ENCODE measurements around the gene PCDH1. TPM values are rescaled to one million over a fixed set of nuclear protein-coding genes. Genes with fewer than 3 reads are reported as not detected.

Gene PCDH1
- total RNA-seq (2021): 127 and 131 TPM in 2 replicates
- long read RNA-seq, partial matches to known transcripts: 26 of 84 reads
- long read RNA-seq, other reads (novel, unspliced or antisense): 53 of 84 reads

- H3K27me3 ChIP-seq (ENCODE audit: insufficient read depth, low read length): no peaks in the 10 kb centered on the region; the same call in 1 of the 2 replicates
- no peak within 1 kb of the TSS for H3K23ac ChIP-seq (ENCODE audit: insufficient read length, low read depth, low read length)
- H3K4ac ChIP-seq (ENCODE audit: low read depth, low read length): no peak within 1 kb of the TSS
- H2BK15ac ChIP-seq (ENCODE audit: low read depth, low read length): no peak within 1 kb of the TSS
- peak within 1 kb of the TSS; percentile 97 to 99 (median 98) for H3K27ac Mint-ChIP-seq
- peaks cover 29% of the 10 kb centered on the region for H3K79me2 ChIP-seq (ENCODE audit: insufficient read depth, low read length)
- H2AK5ac ChIP-seq (ENCODE audit: insufficient read length, low read length): no peak within 1 kb of the TSS
- peaks cover 36% of the 10 kb centered on the region for H3K23me2 ChIP-seq (ENCODE audit: insufficient read length, low read depth, low read length, poor library complexity, severe bottlenecking)
- peaks cover 71% of the 10 kb centered on the region in 2 experiments for H3K4me1 Mint-ChIP-seq
- no peaks in the 10 kb centered on the region; a peak in 3 of 5 replicates for H3K9me3 Mint-ChIP-seq
- peak within 1 kb of the TSS; percentile 58 for H3K18ac ChIP-seq (ENCODE audit: insufficient read length, low read depth, low read length)
- WGBS (ENCODE audit: extremely low coverage, insufficient read length, low lambda C conversion rate): no CpG with 5 or more reads among the region's 63 CpGs
- H4K20me1 ChIP-seq (ENCODE audit: control insufficient read depth, insufficient read depth, insufficient read length): no peaks in the 10 kb centered on the region
- peaks cover 6 to 14% (median 7%) of the 10 kb centered on the region in 3 experiments for H3K36me3 Mint-ChIP-seq (ENCODE audit: insufficient read depth in 1 of 3, low read depth in 3 of 3)
- no peak within 1 kb of the TSS for H4K8ac ChIP-seq (replicated peaks; ENCODE audit: insufficient read length, low read depth, low read length)
- no peak within 1 kb of the TSS for H3T11ph ChIP-seq (ENCODE audit: low read length)
- H3K4me1 ChIP-seq (ENCODE audit: insufficient read depth, low read length): peaks cover 29% of the 10 kb centered on the region
- H3K9ac ChIP-seq (ENCODE audit: extremely low read depth, insufficient read length, low read length): peak within 1 kb of the TSS; percentile 61
- H3K4me2 ChIP-seq (ENCODE audit: insufficient read depth, insufficient read length, low read length): peak within 1 kb of the TSS; percentile 83
- H2BK12ac ChIP-seq (ENCODE audit: insufficient read length, low read depth, low read length): no peak within 1 kb of the TSS
- H2BK120ac ChIP-seq (ENCODE audit: low read depth, low read length, poor library complexity, severe bottlenecking): no peak within 1 kb of the TSS
- no peak within 1 kb of the TSS for H2BK20ac ChIP-seq (ENCODE audit: low read depth, low read length, poor library complexity, severe bottlenecking)
- H3K56ac ChIP-seq (ENCODE audit: insufficient read length, low read depth, low read length): no peak within 1 kb of the TSS
- H2AFZ ChIP-seq (ENCODE audit: low read length): no peak within 1 kb of the TSS
- H3K27me3 Mint-ChIP-seq (ENCODE audit: low read depth): peaks cover 6% of the 10 kb centered on the region
- TF ChIP-seq, protein P1, sequence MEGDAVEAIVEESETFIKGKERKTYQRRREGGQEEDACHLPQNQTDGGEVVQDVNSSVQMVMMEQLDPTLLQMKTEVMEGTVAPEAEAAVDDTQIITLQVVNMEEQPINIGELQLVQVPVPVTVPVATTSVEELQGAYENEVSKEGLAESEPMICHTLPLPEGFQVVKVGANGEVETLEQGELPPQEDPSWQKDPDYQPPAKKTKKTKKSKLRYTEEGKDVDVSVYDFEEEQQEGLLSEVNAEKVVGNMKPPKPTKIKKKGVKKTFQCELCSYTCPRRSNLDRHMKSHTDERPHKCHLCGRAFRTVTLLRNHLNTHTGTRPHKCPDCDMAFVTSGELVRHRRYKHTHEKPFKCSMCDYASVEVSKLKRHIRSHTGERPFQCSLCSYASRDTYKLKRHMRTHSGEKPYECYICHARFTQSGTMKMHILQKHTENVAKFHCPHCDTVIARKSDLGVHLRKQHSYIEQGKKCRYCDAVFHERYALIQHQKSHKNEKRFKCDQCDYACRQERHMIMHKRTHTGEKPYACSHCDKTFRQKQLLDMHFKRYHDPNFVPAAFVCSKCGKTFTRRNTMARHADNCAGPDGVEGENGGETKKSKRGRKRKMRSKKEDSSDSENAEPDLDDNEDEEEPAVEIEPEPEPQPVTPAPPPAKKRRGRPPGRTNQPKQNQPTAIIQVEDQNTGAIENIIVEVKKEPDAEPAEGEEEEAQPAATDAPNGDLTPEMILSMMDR (conservative IDR thresholded peaks at IDR 0.05): no peak
- no peak within 1 kb of the TSS for H2BK5ac ChIP-seq (ENCODE audit: insufficient read length, low read length)
- no peak for DNase-seq
- H3K27ac ChIP-seq (ENCODE audit: insufficient read length, low read depth, low read length): no peak within 1 kb of the TSS
- peak within 1 kb of the TSS; percentile 82 for H3K14ac ChIP-seq (ENCODE audit: insufficient read depth, low read length)
- H3K9me3 ChIP-seq (ENCODE audit: control insufficient read depth, low read depth, low read length): no peaks in the 10 kb centered on the region
- no peaks in the 10 kb centered on the region for H3K79me1 ChIP-seq (ENCODE audit: insufficient read depth, low read depth, low read length, poor library complexity, severe bottlenecking)
- H4K91ac ChIP-seq (ENCODE audit: insufficient read length, low read depth, low read length): no peak within 1 kb of the TSS
- H3K4me3 Mint-ChIP-seq: peak within 1 kb of the TSS; percentile 85 to 97
- no peak within 1 kb of the TSS for H4K5ac ChIP-seq (ENCODE audit: insufficient read length, low read depth, low read length)
These were observed at the start of gene PCDH1 for GRCh38 chr5:141878186-141878710. Gene PCDH1, minus strand, starts transcription at chr5:141878410. Its CDS starts 148 bp downstream, at chr5:141878262.

Data from H9 (cell line).